HepG2 (cell line): ENCODE data around the gene CEP250. TPM values are rescaled to one million over a fixed set of nuclear protein-coding genes. Genes with fewer than 3 reads are reported as not detected.

ENCODE experiments used
- CBX1 ChIP-seq: IDR thresholded peaks from one replicate; pipeline ENCODE4 v1.6.1; 2016; ENCODE audit warnings: antibody characterized with exemption, low read depth
- CCDC6 ChIP-seq: sonication (generic); formaldehyde crosslinking; IDR thresholded peaks from 2 replicates; pipeline ENCODE4 v1.8.1; 2022; ENCODE audit warnings: mild to moderate bottlenecking, missing genetic modification reagents, moderate library complexity
- FOXP1 ChIP-seq, 2 experiments: fragments of 450-650 bp in 1 of 2; IDR thresholded peaks; 2 replicates each; pipeline ENCODE4 v1.6.1; 2017 to 2018; ENCODE audit warnings: antibody characterized with exemption in 1 of 2
- LRRFIP1 ChIP-seq: sonication (generic); formaldehyde crosslinking; conservative IDR thresholded peaks from 2 replicates; pipeline ENCODE4 v1.4.0; 2020; ENCODE audit warnings: missing genetic modification reagents
- MIXL1 ChIP-seq: IDR thresholded peaks from 2 replicates; pipeline ENCODE4 v1.6.1; 2016
- MXD4 ChIP-seq: IDR thresholded peaks from 2 replicates; pipeline ENCODE4 v1.6.1; 2016; ENCODE audit warnings: mild to moderate bottlenecking, missing biosample characterization, missing genetic modification reagents
- MZF1 ChIP-seq: sonication (generic); formaldehyde crosslinking; IDR thresholded peaks from 2 replicates; pipeline ENCODE4 v1.8.1; 2023; ENCODE audit warnings: mild to moderate bottlenecking, missing genetic modification reagents, borderline replicate concordance
- PAWR ChIP-seq: sonication (generic); formaldehyde crosslinking; IDR thresholded peaks from 2 replicates; pipeline ENCODE4 v1.4.0; 2020; ENCODE audit warnings: missing genetic modification reagents, mild to moderate bottlenecking, borderline replicate concordance
- PPARG ChIP-seq: conservative IDR thresholded peaks from 2 replicates; pipeline ENCODE4 v1.6.1; 2016; ENCODE audit warnings: missing biosample characterization, missing genetic modification reagents
- SSRP1 ChIP-seq: IDR thresholded peaks from 2 replicates; pipeline ENCODE4 v1.6.1; 2016; ENCODE audit warnings: control low read depth
- TBL1XR1 ChIP-seq: fragments of 150-350 bp; IDR thresholded peaks from 2 replicates; pipeline ENCODE4 v1.6.1; 2014; ENCODE audit warnings: borderline replicate concordance, low read length; ENCODE audit not compliant: partially characterized antibody
- TFDP1 ChIP-seq: IDR thresholded peaks from 2 replicates; pipeline ENCODE4 v1.6.1; 2016; ENCODE audit warnings: missing compliant biosample characterization, missing genetic modification reagents, borderline replicate concordance
- THRA ChIP-seq: sonication (generic); formaldehyde crosslinking; IDR thresholded peaks from 2 replicates; pipeline ENCODE4 v1.4.0; 2020; ENCODE audit warnings: missing genetic modification reagents, borderline replicate concordance
- XRCC5 ChIP-seq: fragments of 200-400 bp; formaldehyde crosslinking; optimal IDR thresholded peaks from 2 replicates; pipeline ENCODE3; 2017; ENCODE audit warnings: mild to moderate bottlenecking, low read length
- ZBED4 ChIP-seq: sonication (generic); formaldehyde crosslinking; IDR thresholded peaks from 2 replicates; pipeline ENCODE4 v1.4.0; 2020; ENCODE audit warnings: missing genetic modification reagents, borderline replicate concordance
- ZBTB42 ChIP-seq: sonication (generic); formaldehyde crosslinking; IDR thresholded peaks from 2 replicates; pipeline ENCODE4 v1.5.0; 2020; ENCODE audit warnings: mild to moderate bottlenecking, missing genetic modification reagents
- ZNF414 ChIP-seq: sonication (generic); formaldehyde crosslinking; IDR thresholded peaks from 2 replicates; pipeline ENCODE4 v1.5.0; 2020; ENCODE audit warnings: missing genetic modification reagents
- ZNF496 ChIP-seq: sonication (generic); formaldehyde crosslinking; IDR thresholded peaks from 2 replicates; pipeline ENCODE4 v1.8.1; 2023; ENCODE audit warnings: mild to moderate bottlenecking, moderate library complexity, missing genetic modification reagents; ENCODE audit not compliant: insufficient replicate concordance
- ZSCAN29 ChIP-seq: sonication (generic); formaldehyde crosslinking; conservative IDR thresholded peaks from 2 replicates; pipeline ENCODE4 v1.4.0; 2020; ENCODE audit warnings: mild to moderate bottlenecking, missing genetic modification reagents
- ZSCAN31 ChIP-seq: sonication (generic); formaldehyde crosslinking; IDR thresholded peaks from 2 replicates; pipeline ENCODE4 v1.5.0; 2020; ENCODE audit warnings: low read depth, mild to moderate bottlenecking, missing genetic modification reagents
- polyA plus RNA-seq, 8 experiments: library from polyadenylated mRNA; depleted of rRNA in 3 of 8; stranded (reverse) in 7 of 8; unstranded in 1 of 8; fragments of >200 nt; fragmentation: Illumina TruSeq in 4 of 8; extraction: Trizol in 4 of 8; gene quantifications; 2 replicates each; pipeline versions ENCODE4 v1.2.1 to v1.2.3, GENCODE V29; 2011 to 2016; ENCODE audit warnings: low read depth in 4 of 8, missing spikeins in 1 of 8, mixed read lengths in 1 of 8; ENCODE audit not compliant: insufficient read depth in 1 of 8
- total RNA-seq, 5 experiments: library from RNA; depleted of rRNA; stranded (reverse); fragments of >200 nt; fragmentation: Illumina TruSeq; extraction: Trizol; gene quantifications; 2 replicates each; pipeline ENCODE4 v1.2.3, GENCODE V29; 2016; ENCODE audit warnings: low read depth in 1 of 5

The CEP250 gene
- total and polyA plus RNA-seq, 2 of the 13 experiments (the other 11 are each of a cell fraction or from before 2014, with no cell fraction given) = 28.8 to 55.3 TPM

- peak; percentile 71; the same call in 1 of the 2 replicates for TF ChIP-seq ZBED4 (CRISPR knock-in tag)
- TF ChIP-seq ZSCAN29 (CRISPR knock-in tag) = no peak
- TF ChIP-seq MXD4 (CRISPR knock-in tag) = peak; percentile 71
- peak; percentile 98 for TF ChIP-seq MZF1 (CRISPR knock-in tag)
- TF ChIP-seq MIXL1 (CRISPR knock-in tag) = peak; percentile 30; the same call in 1 of the 2 replicates
- peak; percentile 62 for TF ChIP-seq PPARG (CRISPR knock-in tag)
- no peak for TF ChIP-seq ZNF496 (CRISPR knock-in tag)
- peak; percentile 65 for TF ChIP-seq CBX1
- TF ChIP-seq TFDP1 (CRISPR knock-in tag) = peak; percentile 80; the same call in 1 of the 2 replicates
- peak; percentile 47 for TF ChIP-seq XRCC5
- no peak; the same call in 1 of the 2 replicates for TF ChIP-seq CCDC6 (CRISPR knock-in tag)
- no peak for TF ChIP-seq FOXP1 (IDR thresholded peaks at IDR 0.05)
- TF ChIP-seq FOXP1 (CRISPR knock-in tag; IDR thresholded peaks at IDR 0.05) = 0 out of 2 replicates have a peak, but pooled peaks have one; percentile 4
- no peak for TF ChIP-seq PAWR
- no peak for TF ChIP-seq LRRFIP1 (CRISPR knock-in tag)
- peak; percentile 28 for TF ChIP-seq TBL1XR1
- no peak for TF ChIP-seq SSRP1 (CRISPR knock-in tag)
- TF ChIP-seq THRA (CRISPR knock-in tag) = peak; percentile 64
- no peak; the same call in 1 of the 2 replicates for TF ChIP-seq ZBTB42 (CRISPR knock-in tag)
- TF ChIP-seq ZNF414 = peak; percentile 83; the same call in 1 of the 2 replicates
- TF ChIP-seq ZSCAN31 (CRISPR knock-in tag) = peak; percentile 98
Observed at GRCh38 chr20:35454881-35455609, at the start of gene CEP250 (continued).
